HEK293 (cell line): Measurements from ENCODE around the gene SPATA2.

Source experiments
- CTCF ChIA-PET: fragments of 350-600 bp; formaldehyde crosslinking; extraction: SDS; loops from one replicate; lab custom pipeline; 2021; ENCODE audit warnings: antibody characterized with exemption; lab: Yijun Ruan, JAX
- POLR2A ChIA-PET: fragments of 300-600 bp; formaldehyde crosslinking; extraction: SDS; loops from one replicate; lab custom pipeline; 2020; ENCODE audit warnings: antibody characterized with exemption, inconsistent platforms; lab: Yijun Ruan, JAX
- H3K27ac ChIP-seq: fragments of 200-500 bp; sonication (Bioruptor generic); 2 replicates; pipeline ENCODE4 v1.5.1; 2014; ENCODE audit warnings: low read depth, low read length, control low read depth, inconsistent platforms; ENCODE audit errors: extremely low read depth
- H3K36me3 ChIP-seq, 2 experiments: fragments of 200-500 bp in 1 of 2; sonication (Bioruptor generic) in 1 of 2; 1 replicate in 1 of 2; 2 replicates in 1 of 2; pipeline ENCODE4 v1.5.1; 2014 to 2017; ENCODE audit warnings: inconsistent platforms in 2 of 2, low read length in 2 of 2; ENCODE audit not compliant: control insufficient read depth in 2 of 2, insufficient read depth in 1 of 2
- H3K4me1 ChIP-seq: fragments of 200-500 bp; sonication (Bioruptor generic); 2 replicates; pipeline ENCODE4 v1.5.1; 2014; ENCODE audit warnings: mild to moderate bottlenecking, low read length, inconsistent platforms; ENCODE audit not compliant: control insufficient read depth, insufficient read depth
- H3K4me3 ChIP-seq: 2 replicates; pipeline ENCODE4 v1.5.1; 2011; ENCODE audit warnings: low read depth, mild to moderate bottlenecking, control low read depth, low read length, moderate library complexity
- H3K9me3 ChIP-seq: fragments of 200-500 bp; sonication (Bioruptor generic); 2 replicates; pipeline ENCODE4 v1.5.1; 2014; ENCODE audit warnings: low read depth, low read length, inconsistent platforms; ENCODE audit not compliant: control insufficient read depth, insufficient read depth
- KLF9 ChIP-seq: fragments of 450-650 bp; formaldehyde crosslinking; IDR thresholded peaks from 2 replicates; pipeline ENCODE4 v1.5.1; 2016; ENCODE audit warnings: missing biosample characterization, missing genetic modification characterization, low read depth
- OSR2 ChIP-seq: fragments of 450-650 bp; formaldehyde crosslinking; IDR thresholded peaks from 2 replicates; pipeline ENCODE4 v1.5.1; 2016; ENCODE audit warnings: missing biosample characterization, missing genetic modification characterization
- PRDM10 ChIP-seq: fragments of 450-650 bp; formaldehyde crosslinking; IDR thresholded peaks from 2 replicates; pipeline ENCODE4 v1.5.1; 2016; ENCODE audit warnings: missing biosample characterization, missing genetic modification characterization
- REST ChIP-seq: fragments of 450-650 bp; formaldehyde crosslinking; IDR thresholded peaks from 2 replicates; pipeline ENCODE4 v1.5.1; 2016; ENCODE audit warnings: missing biosample characterization, missing genetic modification characterization
- ZBTB44 ChIP-seq: fragments of 450-650 bp; IDR thresholded peaks from 2 replicates; pipeline ENCODE4 v1.5.1; 2018; ENCODE audit warnings: missing biosample characterization, mild to moderate bottlenecking, missing genetic modification characterization
- ZFP37 ChIP-seq: fragments of 450-650 bp; formaldehyde crosslinking; IDR thresholded peaks from 2 replicates; pipeline ENCODE4 v1.5.1; 2016; ENCODE audit warnings: missing biosample characterization, missing genetic modification characterization
- ZNF132 ChIP-seq: fragments of 450-650 bp; formaldehyde crosslinking; IDR thresholded peaks from 2 replicates; pipeline ENCODE4 v1.5.1; 2017; ENCODE audit warnings: missing biosample characterization, missing genetic modification characterization, borderline replicate concordance
- ZNF311 ChIP-seq: fragments of 450-650 bp; formaldehyde crosslinking; IDR thresholded peaks from 2 replicates; pipeline ENCODE4 v1.5.1; 2017; ENCODE audit warnings: missing biosample characterization, missing genetic modification characterization, borderline replicate concordance
- ZNF362 ChIP-seq: fragments of 450-650 bp; formaldehyde crosslinking; IDR thresholded peaks from 2 replicates; pipeline ENCODE4 v1.5.1; 2016; ENCODE audit warnings: missing biosample characterization, missing genetic modification characterization
- ZNF404 ChIP-seq: fragments of 450-650 bp; formaldehyde crosslinking; IDR thresholded peaks from 2 replicates; pipeline ENCODE4 v1.5.1; 2017; ENCODE audit warnings: missing biosample characterization, missing genetic modification characterization
- ZNF600 ChIP-seq: fragments of 450-650 bp; formaldehyde crosslinking; IDR thresholded peaks from 2 replicates; pipeline ENCODE4 v1.5.1; 2016; ENCODE audit warnings: missing biosample characterization, missing genetic modification characterization

Gene SPATA2

GRCh38 chr20:49918446-49918845 is 3.1 kb upstream of the SPATA2 start:
- H3K9me3 ChIP-seq, result no peaks in the 10 kb centered on the region
- POLR2A ChIA-PET, result no interaction called here
- H3K36me3 ChIP-seq, result peaks cover 0 to 1% of the 10 kb centered on the region in 2 experiments; a peak in 1 of 3 replicates
- H3K4me3 ChIP-seq, result no peak overlapping the region
- no peaks in the 10 kb centered on the region for H3K4me1 ChIP-seq
- no peak for TF ChIP-seq ZNF600 (tag by site-specific recombination)
- CTCF ChIA-PET, result no interaction called here
- no peak overlapping the region for H3K27ac ChIP-seq

GRCh38 chr20:49916146-49917002 is 1.0 kb upstream of the SPATA2 start:
- no peaks in the 10 kb centered on the region for H3K4me1 ChIP-seq
- POLR2A ChIA-PET, result interaction anchor here (0.5 to 2.0 kb wide), 9 partner anchors 10 to 368 kb away, joined by 3 to 11 read pairs (median 3); partner anchors contain the start of gene RNF114
- TF ChIP-seq ZNF132 (no peak), ZBTB44 (tag by site-specific recombination) (no peak), REST (peak; percentile 29; the same call in 1 of the 2 replicates), ZFP37 (tag by site-specific recombination) (no peak), ZNF311 (tag by site-specific recombination) (no peak), OSR2 (tag by site-specific recombination) (peak; percentile 38; the same call in 1 of the 2 replicates), ZNF362 (tag by site-specific recombination) (peak; percentile 73), ZNF404 (no peak), PRDM10 (tag by site-specific recombination) (0 out of 2 replicates have a peak, but pooled peaks have one; percentile 24), KLF9 (tag by site-specific recombination) (no peak)
- peak overlapping the region; percentile 99 for H3K4me3 ChIP-seq
- CTCF ChIA-PET, result interaction anchor here (0.5 to 1.6 kb wide), 9 partner anchors 9 to 666 kb away, joined by 3 to 6 read pairs (median 5); no protein-coding TSS in a partner anchor
- no peaks in the 10 kb centered on the region for H3K9me3 ChIP-seq
- H3K36me3 ChIP-seq, result peaks cover 0 to 4% of the 10 kb centered on the region in 2 experiments; a peak in 1 of 3 replicates
- peak overlapping the region; percentile 99; the same call in 1 of the 2 replicates for H3K27ac ChIP-seq
